ENCODE results near the gene DAGLB.
"Not testable (repeated sequence)": the region's sequence is repeated elsewhere in the genome, so short reads cannot be mapped to it uniquely, and the experiment has no call there.

DAGLB gene

GRCh38 chr7:6453734-6454133, 6.0 kb upstream of the DAGLB start:
- H3K9ac ChIP-seq (ENCODE audit: insufficient read length): no peak overlapping the region
- DNase-seq (ENCODE audit: low read depth, low spot score): no peak
- TF ChIP-seq EZH2 (IDR thresholded peaks at IDR 0.05) (no peak), FOXP2 (optimal IDR thresholded peaks at IDR 0.05; ENCODE audit: control extremely low read depth, extremely low read length, insufficient read depth) (no peak), POLR2AphosphoS5 (IDR thresholded peaks at IDR 0.05; ENCODE audit: borderline replicate concordance, low read depth, low read length) (no peak)
- H3K9me3 ChIP-seq (ENCODE audit: low read depth, low read length): no peaks in the 10 kb centered on the region
- H3K27ac ChIP-seq: no peak overlapping the region
- no peak overlapping the region for H3K4me3 ChIP-seq
- H3K36me3 ChIP-seq (ENCODE audit: insufficient read depth, low read length): no peaks in the 10 kb centered on the region

GRCh38 chr7:6451224-6451705, 3.5 kb upstream of the DAGLB start:
- no peaks in the 10 kb centered on the region for H3K36me3 ChIP-seq (ENCODE audit: insufficient read depth, low read length)
- no peak overlapping the region for H3K9ac ChIP-seq (ENCODE audit: insufficient read length)
- no peaks in the 10 kb centered on the region for H3K9me3 ChIP-seq (ENCODE audit: low read depth, low read length)
- H3K4me3 ChIP-seq: no peak overlapping the region
- DNase-seq (ENCODE audit: low read depth, low spot score): no peak
- H3K27ac ChIP-seq: no peak overlapping the region
- no peak for TF ChIP-seq EZH2 (IDR thresholded peaks at IDR 0.05)
- no peak for TF ChIP-seq POLR2AphosphoS5 (IDR thresholded peaks at IDR 0.05; ENCODE audit: borderline replicate concordance, low read depth, low read length)

GRCh38 chr7:6450591-6450990, 2.8 kb upstream of the DAGLB start:
- not testable (repeated sequence) for H3K36me3 ChIP-seq (ENCODE audit: insufficient read depth, low read length); H3K4me3 ChIP-seq; H3K27ac ChIP-seq; H3K9ac ChIP-seq (ENCODE audit: insufficient read length); DNase-seq (ENCODE audit: low read depth, low spot score); H3K9me3 ChIP-seq (ENCODE audit: low read depth, low read length)

- H3K4me3 ChIP-seq; H3K27ac ChIP-seq; H3K9me3 ChIP-seq (ENCODE audit: low read depth, low read length); DNase-seq (ENCODE audit: low read depth, low spot score); H3K9ac ChIP-seq (ENCODE audit: insufficient read length): not testable (repeated sequence)
- peaks cover 10% of the 10 kb centered on the region for H3K36me3 ChIP-seq (ENCODE audit: insufficient read depth, low read length)
These were observed 2.1 kb upstream of the DAGLB start for GRCh38 chr7:6449884-6450283.

GRCh38 chr7:6448943-6449543, 1.3 kb upstream of the DAGLB start:
- TF ChIP-seq EZH2 (IDR thresholded peaks at IDR 0.05) (no peak), POLR2AphosphoS5 (IDR thresholded peaks at IDR 0.05; ENCODE audit: borderline replicate concordance, low read depth, low read length) (no peak), FOXP2 (optimal IDR thresholded peaks at IDR 0.05; ENCODE audit: control extremely low read depth, extremely low read length, insufficient read depth) (no peak)
- no peak overlapping the region for H3K27ac ChIP-seq
- H3K9ac ChIP-seq (ENCODE audit: insufficient read length): no peak overlapping the region
- peaks cover 19% of the 10 kb centered on the region for H3K36me3 ChIP-seq (ENCODE audit: insufficient read depth, low read length)
- H3K9me3 ChIP-seq (ENCODE audit: low read depth, low read length): no peaks in the 10 kb centered on the region
- peak overlapping the region; percentile 86; the same call in 1 of the 2 replicates for H3K4me3 ChIP-seq
- no peak for DNase-seq (ENCODE audit: low read depth, low spot score)

- H3K36me3 ChIP-seq (ENCODE audit: insufficient read depth, low read length): peaks cover 34% of the 10 kb centered on the region
- peak overlapping the region; percentile 86 for H3K4me3 ChIP-seq
- H3K9me3 ChIP-seq (ENCODE audit: low read depth, low read length): no peaks in the 10 kb centered on the region
- H3K9ac ChIP-seq (ENCODE audit: insufficient read length): peak overlapping the region; percentile 92
- peak; percentile 5 for DNase-seq (ENCODE audit: low read depth, low spot score)
- H3K27ac ChIP-seq: no peak overlapping the region
- no peak for TF ChIP-seq POLR2AphosphoS5 (IDR thresholded peaks at IDR 0.05; ENCODE audit: borderline replicate concordance, low read depth, low read length)
- no peak for TF ChIP-seq EZH2 (IDR thresholded peaks at IDR 0.05)
- no peak for TF ChIP-seq FOXP2 (optimal IDR thresholded peaks at IDR 0.05; ENCODE audit: control extremely low read depth, extremely low read length, insufficient read depth)
These were observed 745 bp downstream of the DAGLB start for GRCh38 chr7:6446838-6447580.

GRCh38 chr7:6444516-6445269, 3.1 kb downstream of the DAGLB start:
- H3K36me3 ChIP-seq (ENCODE audit: insufficient read depth, low read length): peaks cover 39% of the 10 kb centered on the region
- TF ChIP-seq FOXP2 (optimal IDR thresholded peaks at IDR 0.05; ENCODE audit: control extremely low read depth, extremely low read length, insufficient read depth) (no peak), EZH2 (IDR thresholded peaks at IDR 0.05) (no peak), POLR2AphosphoS5 (IDR thresholded peaks at IDR 0.05; ENCODE audit: borderline replicate concordance, low read depth, low read length) (no peak)
- H3K9me3 ChIP-seq (ENCODE audit: low read depth, low read length): no peaks in the 10 kb centered on the region
- no peak overlapping the region for H3K27ac ChIP-seq
- no peak for DNase-seq (ENCODE audit: low read depth, low spot score)
- no peak overlapping the region for H3K9ac ChIP-seq (ENCODE audit: insufficient read length)
- no peak overlapping the region for H3K4me3 ChIP-seq

- Histone ChIP-seq H3K27ac (no peak overlapping the region), H3K4me3 (no peak overlapping the region), H3K36me3 (ENCODE audit: insufficient read depth, low read length) (peaks cover 39% of the 10 kb centered on the region), H3K9me3 (ENCODE audit: low read depth, low read length) (no peaks in the 10 kb centered on the region), H3K9ac (ENCODE audit: insufficient read length) (no peak overlapping the region)
- no peak for DNase-seq (ENCODE audit: low read depth, low spot score)
- TF ChIP-seq EZH2 (IDR thresholded peaks at IDR 0.05) (no peak), POLR2AphosphoS5 (IDR thresholded peaks at IDR 0.05; ENCODE audit: borderline replicate concordance, low read depth, low read length) (no peak), FOXP2 (optimal IDR thresholded peaks at IDR 0.05; ENCODE audit: control extremely low read depth, extremely low read length, insufficient read depth) (no peak)
These were observed 4.3 kb downstream of the DAGLB start for GRCh38 chr7:6443372-6443941.

Data from SK-N-MC (cell line).